ENCODE data around the gene ZNF234. TPM values are rescaled to one million over a fixed set of nuclear protein-coding genes. Genes with fewer than 3 reads are reported as not detected.
"Not testable (repeated sequence)": the region's sequence is repeated elsewhere in the genome, so short reads cannot be mapped to it uniquely, and the experiment has no call there.

Gene ZNF234
- total RNA-seq, 2 donors from 2014 or later = 5.6 to 7.0 TPM

DNA sequence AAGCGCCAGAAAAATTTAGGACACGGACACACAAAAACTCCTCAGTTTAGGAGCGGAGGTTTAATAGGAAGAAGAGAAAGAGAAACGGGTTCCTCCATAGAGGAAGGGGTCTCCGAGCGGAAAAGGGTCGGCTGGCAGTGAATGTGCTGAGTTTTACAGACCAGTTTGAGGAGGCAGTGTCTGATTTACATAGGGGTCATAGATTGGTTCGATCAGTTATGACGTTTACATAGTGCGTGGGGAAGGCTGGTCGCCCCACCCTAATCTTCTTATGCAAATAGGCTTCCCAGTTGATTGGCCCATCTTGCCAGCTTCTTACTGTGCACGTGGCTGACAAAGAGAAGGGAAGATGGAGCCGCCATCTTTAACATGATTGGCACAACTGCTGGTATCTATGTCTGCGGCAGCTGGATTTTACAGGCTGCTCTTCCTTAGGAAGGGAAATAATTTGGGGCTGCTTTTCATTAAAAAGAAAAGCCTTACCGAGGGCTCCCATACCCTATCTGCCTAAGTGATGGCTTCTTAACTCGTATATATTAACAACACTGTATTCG lies 29.4 kb upstream of the ZNF234 start:
- WGBS = 13% methylated on average over 17 of the region's 17 CpGs
- TF ChIP-seq, protein P1, sequence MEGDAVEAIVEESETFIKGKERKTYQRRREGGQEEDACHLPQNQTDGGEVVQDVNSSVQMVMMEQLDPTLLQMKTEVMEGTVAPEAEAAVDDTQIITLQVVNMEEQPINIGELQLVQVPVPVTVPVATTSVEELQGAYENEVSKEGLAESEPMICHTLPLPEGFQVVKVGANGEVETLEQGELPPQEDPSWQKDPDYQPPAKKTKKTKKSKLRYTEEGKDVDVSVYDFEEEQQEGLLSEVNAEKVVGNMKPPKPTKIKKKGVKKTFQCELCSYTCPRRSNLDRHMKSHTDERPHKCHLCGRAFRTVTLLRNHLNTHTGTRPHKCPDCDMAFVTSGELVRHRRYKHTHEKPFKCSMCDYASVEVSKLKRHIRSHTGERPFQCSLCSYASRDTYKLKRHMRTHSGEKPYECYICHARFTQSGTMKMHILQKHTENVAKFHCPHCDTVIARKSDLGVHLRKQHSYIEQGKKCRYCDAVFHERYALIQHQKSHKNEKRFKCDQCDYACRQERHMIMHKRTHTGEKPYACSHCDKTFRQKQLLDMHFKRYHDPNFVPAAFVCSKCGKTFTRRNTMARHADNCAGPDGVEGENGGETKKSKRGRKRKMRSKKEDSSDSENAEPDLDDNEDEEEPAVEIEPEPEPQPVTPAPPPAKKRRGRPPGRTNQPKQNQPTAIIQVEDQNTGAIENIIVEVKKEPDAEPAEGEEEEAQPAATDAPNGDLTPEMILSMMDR (IDR thresholded peaks at IDR 0.05) = no peak
- TF ChIP-seq POLR2AphosphoS5 (IDR thresholded peaks at IDR 0.05) (no peak), POLR2A (IDR thresholded peaks at IDR 0.05) (no peak)
- no peak overlapping the region for H3K27ac ChIP-seq
- peaks cover 0 to 4% of the 10 kb centered on the region in 2 donors for H3K36me3 ChIP-seq
- DNase-seq (ENCODE audit: low spot score) = no peak
- no peaks in the 10 kb centered on the region for H3K4me1 ChIP-seq (replicated peaks)
- no peaks in the 10 kb centered on the region for H3K27me3 ChIP-seq (replicated peaks; ENCODE audit: insufficient read depth)
- H3K9me3 ChIP-seq = no peaks in the 10 kb centered on the region
- intact Hi-C loops (cut with DNase I) = loop anchor here (2.0 to 5.0 kb wide), 3 partner anchors 55 to 100 kb away; partner anchors contain the start of genes ZNF226 and ZNF227
- H3K4me3 ChIP-seq = peak overlapping the region; percentile 72

DNA sequence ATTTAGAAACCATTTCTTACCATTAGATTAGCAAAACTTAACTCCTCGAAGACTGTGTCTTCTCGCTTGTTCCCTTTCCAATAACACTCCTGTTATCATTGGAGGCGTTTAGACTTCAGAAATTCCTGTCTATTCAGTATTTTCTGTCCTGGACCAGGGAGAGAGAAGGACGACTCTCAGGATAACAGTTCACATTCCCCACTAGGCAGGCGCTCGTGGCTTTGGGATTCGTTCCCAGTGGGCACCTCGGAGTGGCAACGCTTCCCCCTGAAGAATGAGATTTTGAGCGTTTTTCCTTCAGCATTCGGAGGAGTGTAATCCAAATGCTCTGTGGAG lies 28.6 kb upstream of the ZNF234 start:
- H3K9me3 ChIP-seq = no peaks in the 10 kb centered on the region
- intact Hi-C loops (cut with DNase I) = loop anchor here (5.0 kb wide), 2 partner anchors 55 to 100 kb away; partner anchors contain the start of genes ZNF226 and ZNF227

DNA sequence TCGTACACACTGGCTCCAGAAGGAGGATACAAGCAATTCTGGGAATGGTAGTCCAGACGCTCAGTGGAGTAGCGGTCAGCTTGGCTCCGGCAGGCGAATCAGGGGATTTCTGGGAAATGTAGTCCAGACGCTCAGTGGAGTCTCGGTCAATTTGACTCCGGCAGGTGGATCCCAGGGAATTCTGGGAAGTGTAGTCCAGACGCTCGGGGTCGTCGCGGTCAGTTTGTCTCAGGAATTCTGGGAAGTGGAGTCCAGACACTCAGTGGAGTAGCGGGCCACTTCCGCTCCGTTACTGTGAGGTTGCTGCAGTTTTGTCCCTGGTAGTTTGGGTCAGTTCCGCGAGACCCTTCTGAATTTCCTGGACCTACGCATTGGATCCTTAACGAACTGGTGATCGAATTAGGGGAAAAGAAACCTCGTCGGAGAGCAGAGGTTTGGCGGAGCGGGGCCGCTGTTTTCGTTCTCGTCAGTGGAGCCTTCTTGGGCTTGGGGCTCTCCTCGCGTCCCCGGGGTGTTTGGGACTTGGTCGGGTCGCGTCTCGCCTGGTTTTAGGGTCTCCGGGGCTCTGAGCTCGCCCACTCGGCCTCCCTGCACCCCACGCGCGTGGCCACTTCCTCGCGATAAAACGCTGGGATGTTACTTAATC lies 28.1 kb upstream of the ZNF234 start, which contains the start of gene ZNF225:
Gene ZNF225, plus strand, starts transcription at position 262 of the 646 bp plus-strand sequence. CDS start 2,429 bp downstream, outside the sequence.
- H3K9me3 ChIP-seq = no peaks in the 10 kb centered on the region
- peak within 1 kb of the TSS; percentile 72 for H3K4me3 ChIP-seq
- TF ChIP-seq, protein P1 (IDR thresholded peaks at IDR 0.05) = peak in 1 of 4 experiments; percentile 37
- TF ChIP-seq POLR2A (IDR thresholded peaks at IDR 0.05) (no peak), POLR2AphosphoS5 (IDR thresholded peaks at IDR 0.05) (peak; percentile 99)
- peak; percentile 99 for DNase-seq (ENCODE audit: low spot score)
- H3K27ac ChIP-seq = peak within 1 kb of the TSS; percentile 65 to 72
- intact Hi-C loops (cut with DNase I) = loop anchor here (5.0 kb wide), 2 partner anchors 54 to 99 kb away; partner anchors contain the start of genes ZNF226 and ZNF227
- H3K27me3 ChIP-seq (replicated peaks; ENCODE audit: insufficient read depth) = no peaks in the 10 kb centered on the region
- no peaks in the 10 kb centered on the region for H3K4me1 ChIP-seq (replicated peaks)
- peaks cover 0 to 4% of the 10 kb centered on the region in 2 donors for H3K36me3 ChIP-seq
- WGBS = 1% methylated on average over 42 of the region's 44 CpGs

More for the DNA sequence above, 28.6 kb upstream of the ZNF234 start:
- H3K27me3 ChIP-seq (replicated peaks; ENCODE audit: insufficient read depth) = no peaks in the 10 kb centered on the region
- H3K4me3 ChIP-seq = peak overlapping the region; percentile 72
- no peak for DNase-seq (ENCODE audit: low spot score)
- under 1% methylated on average over 11 of the region's 11 CpGs for WGBS
- H3K27ac ChIP-seq = peak overlapping the region; percentile 28 to 41
- no peaks in the 10 kb centered on the region for H3K36me3 ChIP-seq
- TF ChIP-seq POLR2A (IDR thresholded peaks at IDR 0.05) = no peak
- no peak for TF ChIP-seq POLR2AphosphoS5 (IDR thresholded peaks at IDR 0.05)
- TF ChIP-seq, protein P1 (IDR thresholded peaks at IDR 0.05) = no peak
- H3K4me1 ChIP-seq (replicated peaks) = no peaks in the 10 kb centered on the region

DNA sequence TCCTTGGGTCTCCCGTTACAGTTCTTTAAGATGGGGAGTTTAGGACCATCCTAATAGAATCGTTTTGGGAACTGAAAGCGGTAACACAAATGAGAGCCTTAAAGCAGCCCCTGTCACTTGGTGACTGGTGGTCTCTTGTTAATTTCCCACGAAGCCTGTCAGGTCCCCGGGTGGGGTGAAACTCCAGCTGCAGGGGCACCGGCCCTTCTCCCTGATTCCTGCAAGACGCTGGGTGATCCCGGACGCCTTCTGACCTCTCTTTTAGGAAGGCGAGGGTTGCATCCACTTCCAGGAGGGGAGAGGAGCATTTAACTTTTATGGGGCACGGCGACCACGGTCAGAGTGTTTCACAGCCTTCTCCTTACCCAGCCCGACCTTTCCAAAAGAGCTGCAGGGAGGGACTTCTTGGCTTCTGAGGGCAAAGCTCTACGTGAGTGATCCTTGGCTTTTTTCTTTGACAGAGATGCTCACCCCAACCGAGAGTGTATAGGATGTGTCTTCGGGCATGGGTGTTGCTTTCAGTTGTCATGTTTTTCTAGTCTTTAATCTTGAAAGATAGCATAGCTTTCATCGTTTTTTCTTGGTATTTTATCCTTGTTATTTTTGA lies 27.5 kb upstream of the ZNF234 start:
- Histone ChIP-seq H3K27me3 (replicated peaks; ENCODE audit: insufficient read depth) (no peaks in the 10 kb centered on the region), H3K4me3 (peak overlapping the region; percentile 72), H3K4me1 (replicated peaks) (no peaks in the 10 kb centered on the region), H3K9me3 (no peaks in the 10 kb centered on the region), H3K27ac (peak overlapping the region; percentile 65 to 72), H3K36me3 (peaks cover 0 to 7% of the 10 kb centered on the region in 2 donors)
- intact Hi-C loops (cut with DNase I) = loop anchor here (5.0 kb wide), 2 partner anchors 53 to 98 kb away; partner anchors contain the start of genes ZNF226 and ZNF227
- 3% methylated on average over 18 of the region's 18 CpGs for WGBS
- peak; percentile 4 for DNase-seq (ENCODE audit: low spot score)
- no peak for TF ChIP-seq POLR2A (IDR thresholded peaks at IDR 0.05)
- TF ChIP-seq, protein P1 (IDR thresholded peaks at IDR 0.05) = no peak
- no peak for TF ChIP-seq POLR2AphosphoS5 (IDR thresholded peaks at IDR 0.05)

DNA sequence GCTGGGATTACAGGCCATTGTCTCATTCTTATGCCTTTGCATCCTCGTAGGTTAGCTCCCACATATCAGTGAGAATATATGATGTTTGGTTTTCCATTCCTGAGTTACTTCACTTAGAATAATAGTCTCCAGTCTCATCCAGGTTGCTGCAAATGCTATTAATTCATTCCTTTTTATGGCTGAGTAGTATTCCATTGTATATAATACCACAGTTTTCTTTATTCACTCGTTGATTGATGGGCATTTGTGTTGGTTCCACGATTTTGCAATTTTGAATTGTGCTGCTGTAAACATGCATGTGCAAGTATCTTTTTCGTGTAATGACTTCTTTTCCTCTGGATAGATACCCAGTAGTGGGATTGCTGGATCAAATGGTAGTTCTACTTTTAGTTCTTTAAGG lies 20.2 kb upstream of the ZNF234 start:
- H3K27me3 ChIP-seq (replicated peaks; ENCODE audit: insufficient read depth); H3K4me1 ChIP-seq (replicated peaks); intact Hi-C loops (cut with DNase I); H3K4me3 ChIP-seq; H3K36me3 ChIP-seq; H3K9me3 ChIP-seq; DNase-seq (ENCODE audit: low spot score); H3K27ac ChIP-seq: not testable (repeated sequence)
- 97% methylated on average over 4 of the region's 4 CpGs for WGBS

Measured in prostate gland (tissue), 2 donors.